Measurements from ENCODE around the gene ZSWIM1. TPM values are rescaled to one million over a fixed set of nuclear protein-coding genes. Genes with fewer than 3 reads are reported as not detected.
"Not testable (repeated sequence)": the region's sequence is repeated elsewhere in the genome, so short reads cannot be mapped to it uniquely, and the experiment has no call there.

The ZSWIM1 gene
- total and polyA plus RNA-seq, 2 donors (not counting 1 experiment from before 2014, with no cell fraction given), result 5.4 to 15.7 TPM

DNA sequence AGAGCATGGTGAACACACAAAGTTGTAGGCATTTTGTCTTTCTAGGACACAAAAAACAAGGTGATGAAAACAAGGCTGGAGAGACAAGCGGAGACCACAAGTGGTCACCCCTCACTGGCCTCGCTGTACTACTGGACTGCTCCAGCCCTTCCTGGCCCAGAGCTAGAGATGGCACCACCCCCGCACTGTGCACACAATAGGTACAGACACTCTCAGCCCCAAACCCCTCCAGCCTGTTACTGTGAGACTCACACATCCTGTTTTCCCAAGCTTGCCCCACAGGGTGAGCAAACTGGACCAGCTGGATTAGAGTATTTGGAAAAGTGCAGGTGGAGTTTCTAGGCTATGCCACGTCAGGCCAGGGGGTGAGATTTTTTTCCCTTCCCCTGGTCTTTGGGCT, 8.4 kb upstream of the ZSWIM1 start:
- ChIA-PET POLR2A (interaction anchor here (0.8 kb wide), 1 partner anchor 9 kb away, joined by 3 read pairs; no protein-coding TSS in a partner anchor), CTCF (interaction anchor here (1.4 kb wide), 1 partner anchor 31 kb away, joined by 3 read pairs; no protein-coding TSS in a partner anchor)
- no peak overlapping the region for H3K4me2 ChIP-seq (replicated peaks; ENCODE audit: low read depth, low read length, poor library complexity, severe bottlenecking)
- no peak for DNase-seq
- H3K9me3 Mint-ChIP-seq (ENCODE audit: insufficient read depth), result no peaks in the 10 kb centered on the region
- no peaks in the 10 kb centered on the region for H3K27me3 ChIP-seq (replicated peaks in 1 of 4; ENCODE audit: control extremely low read depth in 1 of 4, control insufficient read depth in 3 of 4, insufficient read depth in 4 of 4, low read length in 3 of 4)
- H3K36me3 ChIP-seq (replicated peaks in 1 of 2; ENCODE audit: control extremely low read depth in 1 of 2, control insufficient read depth in 1 of 2, extremely low read depth in 1 of 2, insufficient read depth in 2 of 2, low read length in 1 of 2), result peaks cover 2 to 15% of the 10 kb centered on the region in 2 experiments
- WGBS (ENCODE audit: insufficient coverage), result 97% methylated on average over 3 of the region's 4 CpGs
- no peak overlapping the region for H3K4me3 Mint-ChIP-seq
- H3K4me3 ChIP-seq (ENCODE audit: control extremely low read depth in 1 of 5, extremely low read depth in 1 of 5, insufficient read depth in 1 of 5, low read depth in 2 of 5, low read length in 4 of 5), result no peak overlapping the region
- no peak for TF ChIP-seq EZH2 (IDR thresholded peaks at IDR 0.05; ENCODE audit: borderline replicate concordance, insufficient read depth, low read depth, low read length, poor library complexity, severe bottlenecking)
- TF ChIP-seq, protein P1, sequence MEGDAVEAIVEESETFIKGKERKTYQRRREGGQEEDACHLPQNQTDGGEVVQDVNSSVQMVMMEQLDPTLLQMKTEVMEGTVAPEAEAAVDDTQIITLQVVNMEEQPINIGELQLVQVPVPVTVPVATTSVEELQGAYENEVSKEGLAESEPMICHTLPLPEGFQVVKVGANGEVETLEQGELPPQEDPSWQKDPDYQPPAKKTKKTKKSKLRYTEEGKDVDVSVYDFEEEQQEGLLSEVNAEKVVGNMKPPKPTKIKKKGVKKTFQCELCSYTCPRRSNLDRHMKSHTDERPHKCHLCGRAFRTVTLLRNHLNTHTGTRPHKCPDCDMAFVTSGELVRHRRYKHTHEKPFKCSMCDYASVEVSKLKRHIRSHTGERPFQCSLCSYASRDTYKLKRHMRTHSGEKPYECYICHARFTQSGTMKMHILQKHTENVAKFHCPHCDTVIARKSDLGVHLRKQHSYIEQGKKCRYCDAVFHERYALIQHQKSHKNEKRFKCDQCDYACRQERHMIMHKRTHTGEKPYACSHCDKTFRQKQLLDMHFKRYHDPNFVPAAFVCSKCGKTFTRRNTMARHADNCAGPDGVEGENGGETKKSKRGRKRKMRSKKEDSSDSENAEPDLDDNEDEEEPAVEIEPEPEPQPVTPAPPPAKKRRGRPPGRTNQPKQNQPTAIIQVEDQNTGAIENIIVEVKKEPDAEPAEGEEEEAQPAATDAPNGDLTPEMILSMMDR (IDR thresholded peaks at IDR 0.05), result no peak
- H3K9ac ChIP-seq (ENCODE audit: low read length), result no peak overlapping the region
- no peaks in the 10 kb centered on the region for H3K4me1 Mint-ChIP-seq
- no peaks in the 10 kb centered on the region for H3K9me3 ChIP-seq (ENCODE audit: control extremely low read depth in 1 of 3, control insufficient read depth in 2 of 3, insufficient read depth in 1 of 3, low read length in 2 of 3)
- ATAC-seq (ENCODE audit: low read depth), result no peak
- H3K27me3 Mint-ChIP-seq, result no peaks in the 10 kb centered on the region
- intact Hi-C loops (cut with micrococcal nuclease), result no loop called here
- no peak overlapping the region for H2AFZ ChIP-seq (ENCODE audit: insufficient read depth, low read depth, low read length, poor library complexity, severe bottlenecking)
- no peak overlapping the region for H3K27ac ChIP-seq (ENCODE audit: low read length in 2 of 2)
- H3K4me1 ChIP-seq (ENCODE audit: control insufficient read depth in 2 of 2, insufficient read depth in 2 of 2, low read length in 2 of 2), result no peaks in the 10 kb centered on the region
- H3K27ac Mint-ChIP-seq, result no peak overlapping the region
- H3K79me2 ChIP-seq (ENCODE audit: control insufficient read depth, insufficient read depth, low read length), result no peaks in the 10 kb centered on the region
- H4K20me1 ChIP-seq (ENCODE audit: control insufficient read depth, insufficient read depth, low read length, poor library complexity, severe bottlenecking), result no peaks in the 10 kb centered on the region

DNA sequence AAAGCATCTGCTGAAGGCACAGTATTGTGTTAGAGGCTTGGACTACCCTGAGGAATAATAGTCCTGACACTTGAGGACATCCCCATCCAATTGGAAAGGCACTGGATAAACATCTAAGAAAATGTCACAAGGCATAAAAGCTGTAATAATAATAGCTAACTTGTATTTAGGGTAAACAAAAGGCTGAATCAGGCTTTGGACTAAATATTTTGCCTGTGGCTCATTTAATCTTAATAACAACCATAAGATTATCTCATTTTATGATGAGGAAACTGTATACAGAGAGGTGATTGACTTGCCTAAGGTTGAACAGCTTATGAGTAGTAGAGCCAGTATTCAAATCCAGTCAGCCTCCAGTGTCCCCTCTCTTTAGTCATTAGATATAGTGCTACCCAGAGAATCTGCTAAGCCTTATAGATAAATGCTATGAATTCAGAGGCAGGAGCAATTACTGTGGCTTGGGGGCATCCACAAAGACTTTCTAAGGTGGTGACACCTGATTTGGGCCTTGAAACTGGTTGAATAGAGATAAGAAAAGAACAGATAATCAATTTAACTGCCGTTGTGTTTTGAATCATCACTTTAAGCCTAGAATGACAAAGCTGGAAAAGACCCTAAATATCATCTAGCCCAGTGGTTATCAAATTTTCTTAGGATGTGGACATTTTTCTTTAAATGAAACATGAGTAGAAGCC, 7.5 kb upstream of the ZSWIM1 start:
- DNase-seq (no peak), ATAC-seq (ENCODE audit: low read depth) (no peak)
- H2AFZ ChIP-seq (ENCODE audit: insufficient read depth, low read depth, low read length, poor library complexity, severe bottlenecking), result no peak overlapping the region
- Mint-ChIP-seq H3K27ac (no peak overlapping the region), H3K4me1 (no peaks in the 10 kb centered on the region), H3K4me3 (no peak overlapping the region), H3K9me3 (ENCODE audit: insufficient read depth) (no peaks in the 10 kb centered on the region), H3K27me3 (no peaks in the 10 kb centered on the region)
- H3K9me3 ChIP-seq (ENCODE audit: control extremely low read depth in 1 of 3, control insufficient read depth in 2 of 3, insufficient read depth in 1 of 3, low read length in 2 of 3), result no peaks in the 10 kb centered on the region
- POLR2A ChIA-PET, result interaction anchor here (1.6 kb wide), 1 partner anchor 61 kb away, joined by 3 read pairs; the partner anchor contains the start of gene PCIF1
- peaks cover 2 to 24% of the 10 kb centered on the region in 2 experiments for H3K36me3 ChIP-seq (replicated peaks in 1 of 2; ENCODE audit: control extremely low read depth in 1 of 2, control insufficient read depth in 1 of 2, extremely low read depth in 1 of 2, insufficient read depth in 2 of 2, low read length in 1 of 2)
- intact Hi-C loops (cut with micrococcal nuclease), result no loop called here
- no peaks in the 10 kb centered on the region for H4K20me1 ChIP-seq (ENCODE audit: control insufficient read depth, insufficient read depth, low read length, poor library complexity, severe bottlenecking)
- no peak overlapping the region for H3K9ac ChIP-seq (ENCODE audit: low read length)
- CTCF ChIA-PET, result interaction anchor here (1.4 kb wide), 1 partner anchor 32 kb away, joined by 3 read pairs; no protein-coding TSS in a partner anchor
- H3K27me3 ChIP-seq (replicated peaks in 1 of 4; ENCODE audit: control extremely low read depth in 1 of 4, control insufficient read depth in 3 of 4, insufficient read depth in 4 of 4, low read length in 3 of 4), result no peaks in the 10 kb centered on the region
- no peak overlapping the region for H3K4me3 ChIP-seq (ENCODE audit: control extremely low read depth in 1 of 5, extremely low read depth in 1 of 5, insufficient read depth in 1 of 5, low read depth in 2 of 5, low read length in 4 of 5)
- no peaks in the 10 kb centered on the region for H3K4me1 ChIP-seq (ENCODE audit: control insufficient read depth in 2 of 2, insufficient read depth in 2 of 2, low read length in 2 of 2)
- no CpG with 5 or more reads among the region's 1 CpG for WGBS (ENCODE audit: insufficient coverage)
- no peak overlapping the region for H3K27ac ChIP-seq (ENCODE audit: low read length in 2 of 2)
- no peaks in the 10 kb centered on the region for H3K79me2 ChIP-seq (ENCODE audit: control insufficient read depth, insufficient read depth, low read length)
- no peak overlapping the region for H3K4me2 ChIP-seq (replicated peaks; ENCODE audit: low read depth, low read length, poor library complexity, severe bottlenecking)
- TF ChIP-seq, protein P1 (IDR thresholded peaks at IDR 0.05), result no peak
- no peak for TF ChIP-seq EZH2 (IDR thresholded peaks at IDR 0.05; ENCODE audit: borderline replicate concordance, insufficient read depth, low read depth, low read length, poor library complexity, severe bottlenecking)

DNA sequence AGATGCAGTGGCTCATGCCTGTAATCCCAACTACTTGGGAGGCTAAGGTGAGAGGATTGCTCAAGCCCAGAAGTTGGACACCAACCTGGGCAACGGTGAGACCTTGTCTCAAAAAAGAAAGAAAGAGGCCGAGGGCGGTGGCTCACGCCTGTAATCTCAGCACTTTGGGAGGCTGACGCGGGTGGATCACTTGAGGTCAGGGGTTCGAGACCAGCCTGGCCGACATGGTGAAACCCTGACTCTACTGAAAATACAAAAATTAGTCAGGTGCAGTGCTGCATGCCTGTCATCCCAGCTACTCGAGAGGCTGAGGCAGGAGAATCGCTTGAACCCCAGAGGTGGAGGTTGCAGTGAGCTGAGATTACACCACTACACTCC, 6.9 kb upstream of the ZSWIM1 start:
- CTCF ChIA-PET; intact Hi-C loops (cut with micrococcal nuclease); H3K4me1 ChIP-seq (ENCODE audit: control insufficient read depth in 2 of 2, insufficient read depth in 2 of 2, low read length in 2 of 2); H3K27ac Mint-ChIP-seq; H3K9me3 ChIP-seq (ENCODE audit: control extremely low read depth in 1 of 3, control insufficient read depth in 2 of 3, insufficient read depth in 1 of 3, low read length in 2 of 3); H3K79me2 ChIP-seq (ENCODE audit: control insufficient read depth, insufficient read depth, low read length); H3K27me3 ChIP-seq (replicated peaks in 1 of 4; ENCODE audit: control extremely low read depth in 1 of 4, control insufficient read depth in 3 of 4, insufficient read depth in 4 of 4, low read length in 3 of 4); H3K9ac ChIP-seq (ENCODE audit: low read length); H3K27me3 Mint-ChIP-seq; H3K4me2 ChIP-seq (replicated peaks; ENCODE audit: low read depth, low read length, poor library complexity, severe bottlenecking); H3K27ac ChIP-seq (ENCODE audit: low read length in 2 of 2); H3K4me3 ChIP-seq (ENCODE audit: control extremely low read depth in 1 of 5, extremely low read depth in 1 of 5, insufficient read depth in 1 of 5, low read depth in 2 of 5, low read length in 4 of 5); DNase-seq; H3K4me1 Mint-ChIP-seq; H3K9me3 Mint-ChIP-seq (ENCODE audit: insufficient read depth); ATAC-seq (ENCODE audit: low read depth); H3K4me3 Mint-ChIP-seq; H2AFZ ChIP-seq (ENCODE audit: insufficient read depth, low read depth, low read length, poor library complexity, severe bottlenecking); H4K20me1 ChIP-seq (ENCODE audit: control insufficient read depth, insufficient read depth, low read length, poor library complexity, severe bottlenecking): not testable (repeated sequence)
- H3K36me3 ChIP-seq (replicated peaks in 1 of 2; ENCODE audit: control extremely low read depth in 1 of 2, control insufficient read depth in 1 of 2, extremely low read depth in 1 of 2, insufficient read depth in 2 of 2, low read length in 1 of 2), result peaks cover 2 to 24% of the 10 kb centered on the region in 2 experiments
- WGBS (ENCODE audit: insufficient coverage), result 99% methylated on average over 8 of the region's 10 CpGs
- POLR2A ChIA-PET, result interaction anchor here (1.2 to 1.6 kb wide), 2 partner anchors 35 to 61 kb away, joined by 3 to 6 read pairs; partner anchors contain the start of gene PCIF1
